PFSK-1 (cell line): ENCODE data around the gene ZNF483.

Source experiments
- FOXP2 ChIP-seq: optimal IDR thresholded peaks from 2 replicates; pipeline ENCODE3; 2011; ENCODE audit warnings: borderline replicate concordance, control low read depth, inconsistent platforms; ENCODE audit not compliant: insufficient read depth; ENCODE audit errors: extremely low read length, extremely low read depth
- POLR2AphosphoS5 ChIP-seq: IDR thresholded peaks from 2 replicates; pipeline ENCODE4 v1.6.1; 2012; ENCODE audit warnings: low read depth, mild to moderate bottlenecking, control low read depth, low read length, moderate library complexity
- REST ChIP-seq, 2 experiments: IDR thresholded peaks; 2 replicates each; pipeline versions ENCODE4 v1.6.1 to v1.8.0; 2011 to 2012; ENCODE audit warnings: low read depth in 2 of 2, low read length in 2 of 2, control low read depth in 1 of 2, inconsistent platforms in 1 of 2, mild to moderate bottlenecking in 1 of 2, moderate library complexity in 1 of 2; ENCODE audit not compliant: insufficient read depth in 1 of 2
- SIN3A ChIP-seq: IDR thresholded peaks from 2 replicates; pipeline ENCODE4 v1.6.1; 2012; ENCODE audit warnings: mild to moderate bottlenecking, low read length, moderate library complexity, borderline replicate concordance; ENCODE audit not compliant: insufficient read depth
- TAF1 ChIP-seq: IDR thresholded peaks from 2 replicates; pipeline ENCODE4 v1.6.1; 2012; ENCODE audit warnings: low read length, control low read depth, borderline replicate concordance; ENCODE audit not compliant: insufficient read depth

Gene ZNF483

DNA sequence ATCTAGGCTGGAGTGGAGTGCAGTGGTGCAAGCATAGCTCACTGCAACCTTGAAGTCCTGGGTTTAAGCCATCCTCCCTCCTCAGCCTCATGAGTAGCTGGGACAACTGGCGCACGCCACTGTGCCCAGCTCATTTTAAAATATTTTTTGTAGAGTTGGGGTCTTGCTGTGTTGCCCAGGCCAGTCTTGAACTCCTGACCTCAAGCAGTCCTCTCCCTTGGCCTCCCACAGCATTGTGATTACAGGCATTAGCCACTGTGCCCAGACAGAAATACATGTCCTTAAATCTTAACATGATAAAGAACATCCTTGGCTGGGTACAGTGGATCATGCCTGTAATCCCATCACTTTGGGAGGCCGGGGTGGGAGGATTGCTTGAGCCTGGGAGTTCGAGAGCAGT, 6.7 kb downstream of the ZNF483 start:
- TF ChIP-seq SIN3A = no peak
- TF ChIP-seq TAF1 = no peak

GRCh38 chr9:111533099-111533790, 8.3 kb downstream of the ZNF483 start:
- TF ChIP-seq POLR2AphosphoS5 (no peak), FOXP2 (no peak), TAF1 (no peak), REST (IDR thresholded peaks at IDR 0.05; ENCODE audit: insufficient read depth in 1 of 2, low read depth in 2 of 2, low read length in 2 of 2) (no peak), SIN3A (no peak)

DNA sequence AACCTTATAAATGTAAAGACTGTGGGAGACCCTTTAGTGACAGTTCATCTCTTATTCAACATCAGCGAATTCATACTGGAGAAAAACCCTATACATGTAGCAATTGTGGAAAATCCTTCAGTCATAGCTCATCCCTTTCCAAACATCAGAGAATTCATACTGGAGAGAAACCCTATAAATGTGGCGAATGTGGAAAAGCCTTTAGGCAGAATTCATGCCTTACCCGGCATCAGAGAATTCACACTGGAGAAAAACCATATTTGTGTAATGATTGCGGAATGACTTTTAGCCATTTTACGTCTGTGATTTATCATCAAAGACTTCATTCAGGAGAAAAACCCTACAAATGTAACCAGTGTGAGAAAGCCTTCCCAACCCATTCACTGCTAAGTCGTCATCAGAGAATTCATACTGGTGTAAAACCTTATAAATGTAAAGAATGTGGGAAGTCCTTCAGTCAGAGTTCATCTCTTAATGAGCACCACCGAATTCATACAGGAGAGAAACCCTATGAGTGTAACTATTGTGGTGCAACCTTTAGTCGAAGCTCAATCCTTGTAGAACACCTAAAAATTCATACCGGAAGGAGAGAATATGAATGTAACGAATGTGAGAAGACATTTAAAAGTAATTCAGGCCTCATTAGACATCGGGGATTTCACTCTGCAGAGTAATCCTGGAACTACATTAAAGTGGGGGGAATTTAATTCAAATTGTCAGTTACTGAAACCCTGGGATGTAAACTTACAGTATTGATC, 17.7 kb downstream of the ZNF483 start:
- TF ChIP-seq TAF1 = no peak
- TF ChIP-seq SIN3A = no peak
- TF ChIP-seq FOXP2 = no peak
- no peak for TF ChIP-seq REST (IDR thresholded peaks at IDR 0.05; ENCODE audit: insufficient read depth in 1 of 2, low read depth in 2 of 2, low read length in 2 of 2)
- no peak for TF ChIP-seq POLR2AphosphoS5

GRCh38 chr9:111548623-111549022, 23.6 kb downstream of the ZNF483 start:
- TF ChIP-seq FOXP2 (no peak), REST (IDR thresholded peaks at IDR 0.05; ENCODE audit: insufficient read depth in 1 of 2, low read depth in 2 of 2, low read length in 2 of 2) (no peak), TAF1 (no peak), POLR2AphosphoS5 (no peak), SIN3A (no peak)

GRCh38 chr9:111559000-111559610, 34.1 kb downstream of the ZNF483 start:
- no peak for TF ChIP-seq POLR2AphosphoS5
- TF ChIP-seq TAF1 = no peak
- TF ChIP-seq SIN3A = no peak
- TF ChIP-seq FOXP2 = no peak
- no peak for TF ChIP-seq REST (IDR thresholded peaks at IDR 0.05; ENCODE audit: insufficient read depth in 1 of 2, low read depth in 2 of 2, low read length in 2 of 2)
